Endodermal cell (in vitro differentiated cells): ENCODE data around the gene MROH2A. TPM values are rescaled to one million over a fixed set of nuclear protein-coding genes. Genes with fewer than 3 reads are reported as not detected.
A peak's percentile ranks its signal among the peaks of the same experiment; 100 is the strongest.

Experiments
- DNase-seq: peaks from one replicate; pipeline ENCODE4 v3.0.0-alpha.2; 2017
- H3K27ac ChIP-seq: 2 replicates; pipeline ENCODE4 v1.5.1; 2013; ENCODE audit warnings: mild to moderate bottlenecking, low read depth, low read length, moderate library complexity
- H3K27me3 ChIP-seq: 2 replicates; pipeline ENCODE4 v1.6.1; 2013; ENCODE audit warnings: mild to moderate bottlenecking, low read length, moderate library complexity; ENCODE audit not compliant: insufficient read depth, control insufficient read depth, poor library complexity, severe bottlenecking
- H3K36me3 ChIP-seq: 2 replicates; pipeline ENCODE4 v1.7.0; 2013; ENCODE audit warnings: mild to moderate bottlenecking, low read length, moderate library complexity; ENCODE audit not compliant: control insufficient read depth, insufficient read depth
- H3K4me1 ChIP-seq: one replicate; pipeline ENCODE4 v1.7.0; 2013; ENCODE audit warnings: low read length; ENCODE audit not compliant: control insufficient read depth, insufficient read depth
- H3K4me3 ChIP-seq: 2 replicates; pipeline ENCODE4 v1.5.1; 2013; ENCODE audit warnings: mild to moderate bottlenecking, low read length, moderate library complexity
- H3K9ac ChIP-seq: 2 replicates; pipeline ENCODE4 v1.6.1; 2013; ENCODE audit warnings: mild to moderate bottlenecking, low read length, moderate library complexity; ENCODE audit not compliant: poor library complexity, severe bottlenecking; ENCODE audit errors: extremely low read depth
- H3K9me3 ChIP-seq: 2 replicates; pipeline ENCODE4 v1.6.1; 2013; ENCODE audit warnings: mild to moderate bottlenecking, low read length, moderate library complexity; ENCODE audit not compliant: control insufficient read depth
- H3K27ac Mint-ChIP-seq: 2 replicates; pipeline ENCODE4 v1.8.0; 2020; ENCODE audit warnings: mixed read lengths
- H3K27me3 Mint-ChIP-seq: 2 replicates; pipeline ENCODE4 v1.8.0; 2021; ENCODE audit warnings: mild to moderate bottlenecking, mixed read lengths; ENCODE audit not compliant: insufficient read depth
- H3K36me3 Mint-ChIP-seq: 2 replicates; pipeline ENCODE4 v1.8.0; 2020; ENCODE audit warnings: low read depth, mixed read lengths
- H3K4me1 Mint-ChIP-seq: 2 replicates; pipeline ENCODE4 v1.8.0; 2020; ENCODE audit warnings: mixed read lengths
- H3K4me3 Mint-ChIP-seq: 2 replicates; pipeline ENCODE4 v1.8.0; 2020; ENCODE audit warnings: mild to moderate bottlenecking, moderate library complexity, mixed read lengths
- H3K9me3 Mint-ChIP-seq: 2 replicates; pipeline ENCODE4 v1.8.0; 2020; ENCODE audit warnings: mild to moderate bottlenecking, mixed read lengths
- CTCF ChIP-seq: fragments of 200-600 bp; sonication (generic); conservative IDR thresholded peaks from 2 replicates; pipeline ENCODE4 v1.5.0; 2021; ENCODE audit warnings: antibody characterized with exemption, mild to moderate bottlenecking
- WGBS, 2 experiments: methylation state at CpG; one replicate each; pipeline versions ENCODE4 v1.1.5 to v1.1.7; 2013; ENCODE audit warnings: missing lambda C conversion rate in 2 of 2, mixed read lengths in 1 of 2; ENCODE audit not compliant: insufficient coverage in 1 of 2, insufficient read length in 1 of 2; 5-methylcytosine and 5-hydroxymethylcytosine counted together
- total RNA-seq, 2 donors: library from RNA; stranded (reverse); fragmentation: NEBNext Ultra II Directional in 1 of 2; extraction: Animal tissue kit (Norgen Biotek cat#: 25700) in 1 of 2; gene quantifications; 2 replicates in 1 of 2; 3 replicates in 1 of 2; pipeline ENCODE4 v1.2.1, GENCODE V29; 2021

MROH2A gene
- total RNA-seq, 2 donors from 2014 or later = not detected

- 97 to 100% methylated on average over 5 of the region's 5 CpGs for WGBS, 2 experiments
- Histone ChIP-seq H3K27me3 (no peaks in the 10 kb centered on the region), H3K4me1 (peaks cover 2% of the 10 kb centered on the region), H3K9ac (no peak overlapping the region), H3K4me3 (no peak overlapping the region), H3K9me3 (no peaks in the 10 kb centered on the region), H3K27ac (no peak overlapping the region), H3K36me3 (peaks cover 20% of the 10 kb centered on the region)
- Mint-ChIP-seq H3K4me3 (no peak overlapping the region), H3K9me3 (peaks cover 2% of the 10 kb centered on the region), H3K27me3 (no peaks in the 10 kb centered on the region), H3K27ac (no peak overlapping the region), H3K4me1 (peaks cover 19% of the 10 kb centered on the region), H3K36me3 (peaks cover 14% of the 10 kb centered on the region)
- TF ChIP-seq CTCF = no peak
- no peak for DNase-seq
Observed at GRCh38 chr2:233856184-233856583, 78.1 kb downstream of the MROH2A start.

- Mint-ChIP-seq H3K4me1 (peaks cover 11% of the 10 kb centered on the region), H3K27ac (no peak overlapping the region), H3K36me3 (peaks cover 10% of the 10 kb centered on the region), H3K27me3 (no peaks in the 10 kb centered on the region), H3K9me3 (peaks cover 2% of the 10 kb centered on the region), H3K4me3 (no peak overlapping the region)
- Histone ChIP-seq H3K27ac (no peak overlapping the region), H3K9me3 (no peaks in the 10 kb centered on the region), H3K4me1 (peaks cover 2% of the 10 kb centered on the region), H3K9ac (no peak overlapping the region), H3K27me3 (no peaks in the 10 kb centered on the region), H3K36me3 (peaks cover 8% of the 10 kb centered on the region), H3K4me3 (no peak overlapping the region)
- 75 to 76% methylated on average over 4 to 9 of the region's 9 CpGs for WGBS, 2 experiments
- DNase-seq = peak; percentile 91
- TF ChIP-seq CTCF = peak; percentile 93
Observed at GRCh38 chr2:233857511-233858141, 79.5 kb downstream of the MROH2A start.

- Histone ChIP-seq H3K27ac (no peak overlapping the region), H3K4me3 (no peak overlapping the region), H3K36me3 (peaks cover under 1% of the 10 kb centered on the region), H3K9me3 (no peaks in the 10 kb centered on the region), H3K4me1 (no peaks in the 10 kb centered on the region), H3K9ac (no peak overlapping the region), H3K27me3 (no peaks in the 10 kb centered on the region)
- no peak for TF ChIP-seq CTCF
- Mint-ChIP-seq H3K4me3 (no peak overlapping the region), H3K9me3 (peaks cover 2% of the 10 kb centered on the region), H3K27ac (no peak overlapping the region), H3K27me3 (no peaks in the 10 kb centered on the region), H3K4me1 (peaks cover 5% of the 10 kb centered on the region), H3K36me3 (peaks cover 11% of the 10 kb centered on the region)
- no peak for DNase-seq
- 88 to 100% methylated on average over 2 to 4 of the region's 4 CpGs for WGBS, 2 experiments
Observed at GRCh38 chr2:233858331-233858730, 80.2 kb downstream of the MROH2A start.
